Upper lobe of left lung (tissue), 4 donors: ENCODE data around the gene SDE2.

Experiments
- CTCF ChIP-seq, 6 experiments: fragments of 450-650 bp in 4 of 6; fragments of 200-600 bp in 2 of 6; sonication (generic) in 2 of 6; IDR thresholded peaks; one replicate each; pipeline ENCODE4 v1.5.1; 2016 to 2019; ENCODE audit warnings: antibody characterized with exemption in 6 of 6
- POLR2AphosphoS5 ChIP-seq, 2 donors: sonication (generic); formaldehyde crosslinking; IDR thresholded peaks; one replicate each; pipeline ENCODE4 v1.5.1; 2017; ENCODE audit warnings: antibody characterized with exemption in 2 of 2

DNA sequence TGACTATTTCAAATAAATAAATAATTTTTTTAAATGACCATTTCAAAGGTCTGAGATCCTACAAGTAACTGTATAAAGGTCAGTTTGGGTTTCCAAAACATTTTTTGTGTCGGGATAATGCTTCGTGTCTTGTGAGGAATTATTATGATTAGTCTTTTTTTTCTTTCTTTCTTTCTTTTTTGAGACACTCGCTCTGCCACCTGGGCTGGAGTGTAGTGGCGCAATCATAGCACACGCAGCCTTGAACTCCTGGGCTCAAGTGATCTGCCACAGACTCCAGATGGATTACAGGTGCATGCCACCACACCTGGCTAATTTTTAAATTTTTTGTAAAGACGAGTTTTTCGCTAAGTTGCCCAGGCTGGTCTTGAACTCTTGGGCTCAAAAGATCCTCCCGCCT is 1.9 kb upstream of the SDE2 start:
- TF ChIP-seq CTCF (IDR thresholded peaks at IDR 0.05) (no peak), POLR2AphosphoS5 (IDR thresholded peaks at IDR 0.05) (no peak)
